ENCODE measurements around the gene MCOLN3. TPM values are rescaled to one million over a fixed set of nuclear protein-coding genes. Genes with fewer than 3 reads are reported as not detected.

The MCOLN3 gene
- total RNA-seq, 1 donor from 2014 or later = 0.47 TPM

GRCh38 chr1:85059563-85059962, 11.3 kb upstream of the MCOLN3 start:
- Mint-ChIP-seq H3K36me3 (no peaks in the 10 kb centered on the region), H3K27me3 (ENCODE audit: insufficient read depth, low read depth) (peaks cover 10% of the 10 kb centered on the region), H3K4me1 (peaks cover 13% of the 10 kb centered on the region), H3K27ac (no peak overlapping the region), H3K4me3 (no peak overlapping the region), H3K9me3 (no peaks in the 10 kb centered on the region)
- H3K9ac ChIP-seq = no peak overlapping the region
- no peaks in the 10 kb centered on the region for H3K4me1 ChIP-seq
- no peak for DNase-seq (ENCODE audit: low spot score)
- no peak overlapping the region for H3K4me3 ChIP-seq
- no peak overlapping the region for H3K27ac ChIP-seq
- H3K9me3 ChIP-seq (ENCODE audit: low read depth) = no peaks in the 10 kb centered on the region
- no peaks in the 10 kb centered on the region for H4K20me1 ChIP-seq (ENCODE audit: low read depth)
- no peaks in the 10 kb centered on the region for H3F3A ChIP-seq (ENCODE audit: low read depth)
- no peaks in the 10 kb centered on the region for H3K79me2 ChIP-seq (ENCODE audit: low read depth)
- no peaks in the 10 kb centered on the region for H3K36me3 ChIP-seq
- no peak for TF ChIP-seq EZH2phosphoT487 (IDR thresholded peaks at IDR 0.05)
- TF ChIP-seq CTCF (IDR thresholded peaks at IDR 0.05) = no peak
- TF ChIP-seq EZH2 (IDR thresholded peaks at IDR 0.05) = no peak
- H2AFZ ChIP-seq (replicated peaks) = no peak overlapping the region
- peaks cover 19% of the 10 kb centered on the region for H3K27me3 ChIP-seq
- no peak overlapping the region for H3K4me2 ChIP-seq

GRCh38 chr1:85058786-85059185, 10.5 kb upstream of the MCOLN3 start:
- Mint-ChIP-seq H3K27me3 (ENCODE audit: insufficient read depth, low read depth) (peaks cover 10% of the 10 kb centered on the region), H3K36me3 (no peaks in the 10 kb centered on the region), H3K9me3 (no peaks in the 10 kb centered on the region), H3K4me3 (no peak overlapping the region), H3K4me1 (peaks cover 13% of the 10 kb centered on the region), H3K27ac (no peak overlapping the region)
- H3K27ac ChIP-seq = no peak overlapping the region
- no peak overlapping the region for H3K4me3 ChIP-seq
- H2AFZ ChIP-seq (replicated peaks) = no peak overlapping the region
- no peaks in the 10 kb centered on the region for H3F3A ChIP-seq (ENCODE audit: low read depth)
- H3K27me3 ChIP-seq = peaks cover 19% of the 10 kb centered on the region
- H3K79me2 ChIP-seq (ENCODE audit: low read depth) = no peaks in the 10 kb centered on the region
- H3K36me3 ChIP-seq = no peaks in the 10 kb centered on the region
- no peak for DNase-seq (ENCODE audit: low spot score)
- H4K20me1 ChIP-seq (ENCODE audit: low read depth) = no peaks in the 10 kb centered on the region
- H3K9me3 ChIP-seq (ENCODE audit: low read depth) = no peaks in the 10 kb centered on the region
- TF ChIP-seq EZH2 (IDR thresholded peaks at IDR 0.05) (no peak), CTCF (IDR thresholded peaks at IDR 0.05) (no peak), EZH2phosphoT487 (IDR thresholded peaks at IDR 0.05) (no peak)
- no peaks in the 10 kb centered on the region for H3K4me1 ChIP-seq
- H3K9ac ChIP-seq = no peak overlapping the region
- H3K4me2 ChIP-seq = no peak overlapping the region

GRCh38 chr1:85058311-85058710, 10.0 kb upstream of the MCOLN3 start:
- Histone ChIP-seq H3K79me2 (ENCODE audit: low read depth) (no peaks in the 10 kb centered on the region), H3K36me3 (no peaks in the 10 kb centered on the region), H2AFZ (replicated peaks) (no peak overlapping the region), H3F3A (ENCODE audit: low read depth) (no peaks in the 10 kb centered on the region), H3K27ac (no peak overlapping the region), H3K4me1 (no peaks in the 10 kb centered on the region), H4K20me1 (ENCODE audit: low read depth) (no peaks in the 10 kb centered on the region), H3K9me3 (ENCODE audit: low read depth) (no peaks in the 10 kb centered on the region), H3K4me2 (no peak overlapping the region), H3K4me3 (no peak overlapping the region), H3K9ac (no peak overlapping the region), H3K27me3 (peaks cover 19% of the 10 kb centered on the region)
- Mint-ChIP-seq H3K9me3 (no peaks in the 10 kb centered on the region), H3K4me3 (no peak overlapping the region), H3K27me3 (ENCODE audit: insufficient read depth, low read depth) (peaks cover 10% of the 10 kb centered on the region), H3K27ac (no peak overlapping the region), H3K36me3 (no peaks in the 10 kb centered on the region), H3K4me1 (peaks cover 13% of the 10 kb centered on the region)
- DNase-seq (ENCODE audit: low spot score) = no peak
- TF ChIP-seq EZH2phosphoT487 (IDR thresholded peaks at IDR 0.05) (no peak), EZH2 (IDR thresholded peaks at IDR 0.05) (no peak), CTCF (IDR thresholded peaks at IDR 0.05) (no peak)

All from neural progenitor cell (in vitro differentiated cells).